GM19025 (cell line): Measurements from ENCODE around the gene DALRD3.
A peak's percentile ranks its signal among the peaks of the same experiment; 100 is the strongest.
"Not testable (repeated sequence)": the region's sequence is repeated elsewhere in the genome, so short reads cannot be mapped to it uniquely, and the experiment has no call there.

Experiments
- ATAC-seq: cut with Tn5 transposase; IDR thresholded peaks from one replicate; pipeline ENCODE4 v1.9.1; 2021; ENCODE audit warnings: mild to moderate bottlenecking, low read depth, moderate library complexity; ENCODE audit not compliant: unreplicated experiment

Gene DALRD3

GRCh38 chr3:49022688-49023171, 4.3 kb upstream of the DALRD3 start:
- no peak for ATAC-seq

DNA sequence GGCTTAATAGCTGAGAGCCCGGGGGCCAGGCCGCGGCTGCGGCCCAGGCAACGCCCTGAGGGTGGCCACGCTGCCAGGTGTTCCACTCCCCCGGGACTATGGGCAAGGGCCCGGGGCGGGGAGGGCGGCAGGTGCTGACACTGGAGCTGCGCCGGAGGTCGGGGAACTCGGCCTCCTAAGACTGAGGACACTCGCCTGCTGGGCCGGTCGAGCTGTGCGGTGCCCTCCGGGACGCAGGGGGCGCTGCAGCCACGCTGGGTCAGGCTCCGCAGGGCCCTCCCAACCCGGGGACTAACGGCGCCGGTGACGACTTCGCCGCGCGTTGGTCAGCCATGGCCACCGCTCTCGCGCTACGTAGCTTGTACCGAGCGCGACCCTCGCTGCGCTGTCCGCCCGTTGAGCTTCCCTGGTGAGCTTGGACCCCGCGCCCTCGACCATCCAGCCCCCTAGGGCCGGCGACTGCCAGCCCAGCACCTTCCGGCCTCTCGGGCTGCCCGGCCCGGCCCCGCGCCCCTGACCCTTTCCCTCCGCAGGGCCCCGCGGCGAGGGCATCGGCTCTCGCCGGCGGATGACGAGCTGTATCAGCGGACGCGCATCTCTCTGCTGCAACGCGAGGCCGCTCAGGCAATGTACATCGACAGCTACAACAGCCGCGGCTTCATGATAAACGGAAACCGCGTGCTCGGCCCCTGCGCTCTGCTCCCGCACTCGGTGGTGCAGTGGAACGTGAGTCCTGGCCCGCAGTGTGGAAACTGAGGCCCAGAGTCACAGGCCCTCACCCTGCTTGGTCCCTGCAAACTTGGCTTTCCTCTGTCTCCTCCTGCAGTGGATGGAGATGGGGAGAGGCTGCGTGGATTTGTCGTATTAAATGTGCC, 3.7 kb upstream of the DALRD3 start, which contains the start of gene NDUFAF3:
TSS of gene NDUFAF3 (plus strand) at position 309 of the 875 bp plus-strand sequence. CDS start at position 333, 24 bp downstream.
- ATAC-seq: peak; percentile 54

DNA sequence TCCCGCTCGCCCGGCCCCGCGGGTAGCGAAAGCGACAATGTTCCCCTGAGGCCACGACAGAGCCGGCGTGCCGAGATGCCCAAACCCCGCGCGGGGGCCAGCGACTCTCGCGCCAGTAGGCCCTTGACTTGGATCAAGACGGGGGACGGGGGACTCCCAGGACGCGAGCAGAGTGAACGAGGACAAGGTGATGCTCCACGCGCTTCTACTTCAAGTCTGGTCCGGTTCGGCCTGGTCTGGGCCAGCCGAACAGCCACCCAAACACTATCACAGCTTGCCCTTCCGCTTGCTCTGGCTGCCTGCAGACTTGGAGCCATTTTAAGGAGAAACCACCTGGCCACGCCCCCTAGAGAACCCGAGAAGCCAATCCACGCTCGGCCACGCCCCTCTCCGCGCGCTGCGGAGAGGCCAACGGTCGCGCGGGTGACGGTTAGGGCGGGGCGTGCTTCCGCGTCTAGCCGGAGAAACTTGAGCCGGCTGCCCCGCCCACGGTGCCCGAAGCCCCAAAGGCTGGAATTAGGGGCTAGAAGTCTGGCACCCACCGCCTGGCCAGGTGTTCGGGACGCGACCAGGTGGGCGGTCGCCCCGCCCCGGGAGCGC, 2.9 kb upstream of the DALRD3 start:
- ATAC-seq: peak; percentile 47

DNA sequence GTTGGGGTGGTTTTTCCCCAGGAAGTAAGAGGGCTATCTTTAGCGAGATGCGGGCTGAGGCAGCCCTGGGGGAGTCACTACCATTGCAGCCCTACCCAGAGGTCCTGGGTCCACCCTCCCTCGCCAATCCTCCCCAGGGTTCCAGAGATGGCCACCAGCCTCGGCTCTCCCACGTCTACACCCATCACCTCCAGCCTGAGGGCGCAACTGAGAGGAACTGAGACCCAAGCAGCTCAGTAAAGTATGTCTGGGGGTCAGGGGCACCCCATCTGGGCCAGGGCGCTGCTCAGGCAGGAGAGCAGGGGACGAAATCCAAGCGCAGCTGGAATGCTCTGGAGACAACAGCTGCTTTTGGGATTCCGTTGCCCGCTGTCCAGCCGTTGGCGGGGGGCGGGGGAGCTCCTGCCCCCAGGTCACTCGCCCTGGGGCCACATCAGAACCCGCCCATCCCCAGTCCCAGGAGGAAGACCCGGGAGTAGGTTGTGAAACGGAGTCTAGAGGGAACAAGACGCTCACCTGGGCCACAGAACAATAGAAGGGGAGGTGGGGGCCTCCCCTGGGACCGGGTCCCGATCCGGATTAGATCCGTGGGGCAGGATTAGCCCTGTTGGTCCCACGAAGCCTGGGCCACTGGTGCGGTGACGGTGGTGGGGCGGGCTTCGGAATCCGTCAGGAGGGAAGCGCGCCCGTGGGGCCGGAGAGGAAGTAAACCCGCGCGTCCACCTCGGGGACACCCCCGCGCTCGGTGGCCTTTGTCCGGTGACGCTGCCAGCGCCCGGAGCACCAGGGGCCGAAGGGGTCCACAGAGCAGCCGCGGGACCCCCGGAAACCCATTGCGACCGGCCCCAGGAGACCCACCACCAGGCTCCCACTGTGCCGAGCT, 2.2 kb upstream of the DALRD3 start:
- peak; percentile 1 for ATAC-seq

DNA sequence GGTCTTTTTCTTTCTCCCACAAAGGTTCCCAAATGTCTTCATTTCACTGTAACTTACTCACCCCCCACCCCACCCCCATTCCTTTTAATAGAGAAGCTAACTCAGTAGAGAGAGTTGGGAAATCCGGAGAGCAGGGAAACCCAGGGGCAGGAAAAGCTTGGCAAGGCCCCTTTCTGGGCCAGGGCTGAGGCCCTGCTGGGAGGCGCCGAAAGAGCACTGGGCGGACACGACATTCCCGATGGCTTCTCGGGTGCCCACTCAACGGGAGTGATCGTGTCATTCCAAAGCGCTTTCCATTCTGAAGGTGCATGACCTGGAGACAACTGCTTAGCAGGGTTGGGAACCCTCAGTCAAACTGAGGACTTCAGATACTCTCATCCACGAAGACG, 1.6 kb upstream of the DALRD3 start:
- ATAC-seq: no peak

- ATAC-seq: no peak
These were observed 277 bp upstream of the DALRD3 start for GRCh38 chr3:49018707-49019006.

DNA sequence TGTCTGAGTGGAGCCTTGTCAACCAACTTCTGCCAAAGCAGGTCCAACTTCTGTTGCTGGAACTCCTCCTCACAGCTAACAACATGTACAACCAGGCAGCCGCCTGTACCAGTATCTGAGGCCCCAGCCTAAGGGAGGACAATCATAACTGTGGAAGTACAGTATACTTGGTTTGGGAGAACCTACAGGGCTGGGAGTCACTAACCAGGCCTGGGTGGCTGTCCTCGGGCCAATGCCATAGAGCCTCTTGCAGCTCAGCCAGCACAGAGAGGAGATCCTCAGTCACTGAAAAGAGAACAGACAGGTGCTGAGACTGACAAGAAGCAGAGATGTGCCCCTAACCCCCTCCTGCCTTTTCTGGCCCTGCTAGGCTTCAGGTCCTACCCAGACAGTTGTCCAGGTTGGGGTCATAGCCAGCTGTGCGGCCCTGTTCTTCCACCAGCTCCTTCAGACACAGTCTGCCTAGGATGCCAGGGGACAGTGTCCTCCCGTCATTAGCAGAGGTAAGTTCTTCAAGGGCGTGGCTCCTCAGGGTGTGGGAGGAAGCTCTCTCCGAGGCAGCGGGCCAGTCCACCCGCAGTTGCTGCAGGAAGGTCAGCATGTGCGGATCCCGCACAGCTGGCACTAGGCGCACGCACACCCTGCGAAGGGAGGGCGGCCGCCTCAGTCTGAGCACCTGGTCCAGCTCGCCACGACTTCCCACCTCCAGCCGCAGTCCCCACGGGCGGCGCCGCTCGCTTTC, 980 bp downstream of the DALRD3 start:
- no peak for ATAC-seq

- ATAC-seq: no peak
These were observed 1.8 kb downstream of the DALRD3 start for GRCh38 chr3:49016414-49017228.

- ATAC-seq: no peak
These were observed 2.6 kb downstream of the DALRD3 start for GRCh38 chr3:49015765-49016164.

DNA sequence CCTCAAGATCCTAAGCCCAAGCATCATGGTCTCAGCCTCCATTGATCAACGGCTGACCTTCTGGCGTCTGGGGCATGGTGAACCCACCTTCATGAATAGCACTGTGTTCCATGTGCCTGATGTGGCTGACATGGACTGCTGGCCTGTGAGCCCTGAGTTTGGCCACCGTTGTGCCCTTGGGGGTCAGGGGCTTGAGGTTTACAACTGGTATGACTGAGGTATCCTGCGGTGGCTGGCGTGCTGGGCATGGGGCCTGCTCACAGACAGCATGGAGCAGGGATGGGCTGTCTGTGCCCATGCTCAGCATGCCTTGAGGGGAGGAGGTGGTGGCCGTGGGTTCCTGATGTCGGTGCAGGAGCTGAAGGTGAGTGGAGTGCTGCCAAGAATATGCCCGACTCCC, 3.3 kb downstream of the DALRD3 start:
- ATAC-seq: no peak

DNA sequence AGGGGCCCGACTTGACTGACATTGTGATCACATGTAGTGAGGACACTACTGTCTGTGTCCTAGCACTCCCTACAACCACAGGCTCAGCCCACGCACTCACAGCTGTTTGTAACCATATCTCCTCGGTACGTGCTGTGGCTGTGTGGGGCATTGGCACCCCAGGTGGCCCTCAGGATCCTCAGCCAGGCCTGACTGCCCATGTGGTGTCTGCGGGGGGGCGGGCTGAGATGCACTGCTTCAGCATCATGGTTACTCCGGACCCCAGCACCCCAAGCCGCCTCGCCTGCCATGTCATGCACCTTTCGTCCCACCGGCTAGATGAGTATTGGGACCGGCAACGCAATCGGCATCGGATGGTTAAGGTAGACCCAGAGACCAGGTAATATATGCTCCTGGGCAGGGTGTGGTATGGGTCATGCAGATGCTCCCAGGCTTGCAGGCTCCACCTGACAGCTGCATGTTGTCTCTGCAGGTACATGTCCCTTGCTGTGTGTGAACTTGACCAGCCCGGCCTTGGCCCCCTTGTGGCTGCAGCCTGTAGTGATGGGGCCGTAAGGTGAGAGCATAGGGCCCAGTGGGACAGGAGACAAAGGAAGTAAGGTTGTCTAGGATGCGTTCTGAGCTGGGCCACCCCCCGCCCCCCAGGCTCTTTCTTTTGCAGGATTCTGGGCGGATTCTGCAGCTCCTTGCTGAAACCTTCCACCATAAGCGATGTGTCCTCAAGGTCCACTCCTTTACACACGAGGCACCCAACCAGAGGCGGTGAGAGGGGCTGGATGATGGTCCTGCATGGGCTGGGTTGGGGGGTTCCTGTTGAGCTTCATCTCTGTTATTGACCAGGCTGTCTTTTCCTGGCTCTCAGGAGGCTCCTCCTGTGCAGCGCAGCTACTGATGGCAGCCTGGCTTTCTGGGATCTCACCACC, 4.4 kb downstream of the DALRD3 start:
- ATAC-seq: no peak

- no peak for ATAC-seq
These were observed 5.2 kb downstream of the DALRD3 start for GRCh38 chr3:49013113-49013737.

GRCh38 chr3:49012441-49013017, 5.9 kb downstream of the DALRD3 start:
- ATAC-seq: no peak

- ATAC-seq: no peak
These were observed 9.0 kb downstream of the DALRD3 start for GRCh38 chr3:49009396-49009795.

DNA sequence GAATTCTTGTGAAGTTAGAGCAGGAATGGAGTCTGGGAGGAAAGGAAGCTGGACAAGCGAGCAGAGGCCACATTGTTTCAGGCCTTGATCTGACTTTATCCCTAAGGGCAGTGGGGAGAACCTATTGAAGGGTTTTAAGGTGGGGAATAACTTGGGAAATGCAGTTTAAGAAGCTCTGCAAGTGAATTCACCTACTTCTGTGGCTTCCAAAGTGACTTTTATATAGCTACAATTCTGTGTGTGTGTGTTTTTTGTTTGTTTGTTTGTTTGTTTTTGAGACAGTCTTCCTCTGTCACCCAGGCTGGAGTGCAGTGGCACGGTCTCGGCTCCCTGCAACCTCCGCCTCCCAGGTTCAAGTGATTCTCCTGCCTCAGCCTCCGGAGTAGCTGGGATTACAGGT, 9.8 kb downstream of the DALRD3 start:
- not testable (repeated sequence) for ATAC-seq

- ATAC-seq: peak; percentile 35
These were observed 10.4 kb downstream of the DALRD3 start for GRCh38 chr3:49007771-49008528.
